Measurements from ENCODE around the gene LRP1-AS.

DNA sequence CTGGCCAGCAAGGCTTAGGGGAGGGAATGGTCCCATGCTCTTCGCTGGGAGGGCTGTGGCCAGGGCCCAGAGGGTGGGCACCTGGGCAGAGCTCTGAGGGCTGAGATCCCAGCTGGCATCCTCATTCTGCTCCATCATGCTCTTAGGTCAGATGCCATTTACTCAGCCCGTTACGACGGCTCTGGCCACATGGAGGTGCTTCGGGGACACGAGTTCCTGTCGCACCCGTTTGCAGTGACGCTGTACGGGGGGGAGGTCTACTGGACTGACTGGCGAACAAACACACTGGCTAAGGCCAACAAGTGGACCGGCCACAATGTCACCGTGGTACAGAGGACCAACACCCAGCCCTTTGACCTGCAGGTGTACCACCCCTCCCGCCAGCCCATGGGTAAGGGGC lies 30.8 kb upstream of the LRP1-AS start:
- TF ChIP-seq, protein P1, sequence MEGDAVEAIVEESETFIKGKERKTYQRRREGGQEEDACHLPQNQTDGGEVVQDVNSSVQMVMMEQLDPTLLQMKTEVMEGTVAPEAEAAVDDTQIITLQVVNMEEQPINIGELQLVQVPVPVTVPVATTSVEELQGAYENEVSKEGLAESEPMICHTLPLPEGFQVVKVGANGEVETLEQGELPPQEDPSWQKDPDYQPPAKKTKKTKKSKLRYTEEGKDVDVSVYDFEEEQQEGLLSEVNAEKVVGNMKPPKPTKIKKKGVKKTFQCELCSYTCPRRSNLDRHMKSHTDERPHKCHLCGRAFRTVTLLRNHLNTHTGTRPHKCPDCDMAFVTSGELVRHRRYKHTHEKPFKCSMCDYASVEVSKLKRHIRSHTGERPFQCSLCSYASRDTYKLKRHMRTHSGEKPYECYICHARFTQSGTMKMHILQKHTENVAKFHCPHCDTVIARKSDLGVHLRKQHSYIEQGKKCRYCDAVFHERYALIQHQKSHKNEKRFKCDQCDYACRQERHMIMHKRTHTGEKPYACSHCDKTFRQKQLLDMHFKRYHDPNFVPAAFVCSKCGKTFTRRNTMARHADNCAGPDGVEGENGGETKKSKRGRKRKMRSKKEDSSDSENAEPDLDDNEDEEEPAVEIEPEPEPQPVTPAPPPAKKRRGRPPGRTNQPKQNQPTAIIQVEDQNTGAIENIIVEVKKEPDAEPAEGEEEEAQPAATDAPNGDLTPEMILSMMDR (IDR thresholded peaks at IDR 0.05; ENCODE audit: insufficient read depth, low read depth, low read length): no peak
- TF ChIP-seq EZH2 (IDR thresholded peaks at IDR 0.05; ENCODE audit: insufficient read depth, low read length): no peak
